SIG-M5 treated with dmso at 0.1 percent for 504 hours (cell line): ENCODE results near the gene SFTPD.

Experiments used
- DNase-seq: peaks from one replicate; lab custom pipeline; 2025; ENCODE audit not compliant: unreplicated experiment; lab: John Stamatoyannopoulos, UW

The SFTPD gene

GRCh38 chr10:79946271-79947082 lies 2.4 kb downstream of the SFTPD start:
- DNase-seq: no peak

GRCh38 chr10:79944428-79945395 lies 4.2 kb downstream of the SFTPD start:
- no peak for DNase-seq

GRCh38 chr10:79943871-79944270 lies 5.0 kb downstream of the SFTPD start:
- no peak for DNase-seq

DNA sequence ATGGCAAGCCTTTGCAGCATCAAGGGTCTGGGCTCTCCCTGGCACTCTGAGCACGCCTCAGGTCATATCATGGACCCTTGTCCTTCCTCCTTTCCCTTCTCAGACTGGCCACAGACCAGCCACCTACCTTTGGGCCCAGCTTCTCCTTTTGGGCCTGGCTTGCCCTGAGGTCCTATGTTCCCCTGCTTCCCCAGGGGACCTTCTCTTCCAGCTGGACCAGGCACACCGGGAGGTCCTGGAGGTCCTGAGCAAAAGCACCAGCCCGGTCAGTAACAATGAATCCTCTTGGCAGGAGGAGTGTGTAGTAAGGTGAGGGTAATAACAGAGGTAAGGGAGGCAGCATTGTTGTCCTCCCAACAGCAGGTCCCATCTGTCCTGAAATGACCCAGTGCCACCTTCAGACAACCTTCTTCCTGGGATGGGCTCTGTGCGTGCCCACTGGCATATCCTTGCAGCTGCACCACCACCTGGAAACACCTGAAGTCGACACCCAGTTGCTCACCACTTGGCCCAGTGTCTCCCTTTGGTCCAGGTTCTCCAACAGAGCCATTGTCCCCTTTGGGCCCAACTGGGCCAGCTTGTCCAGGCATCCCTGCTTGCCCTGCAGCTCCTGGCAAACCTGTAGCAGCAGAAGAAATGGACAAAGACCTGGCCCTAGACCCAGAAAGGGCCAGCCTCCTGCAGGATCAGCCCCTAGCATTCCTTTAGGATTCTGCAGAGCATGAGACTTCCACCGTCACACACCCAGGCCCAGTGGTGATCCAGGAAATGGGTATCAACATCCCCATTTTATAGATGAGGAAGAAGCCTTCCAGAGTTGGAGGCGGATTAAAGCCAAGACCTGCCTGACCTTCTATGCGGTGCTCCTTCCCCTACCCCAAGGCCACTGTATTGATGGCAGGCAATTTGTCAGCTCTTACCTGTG lies 6.4 kb downstream of the SFTPD start:
- no peak for DNase-seq

DNA sequence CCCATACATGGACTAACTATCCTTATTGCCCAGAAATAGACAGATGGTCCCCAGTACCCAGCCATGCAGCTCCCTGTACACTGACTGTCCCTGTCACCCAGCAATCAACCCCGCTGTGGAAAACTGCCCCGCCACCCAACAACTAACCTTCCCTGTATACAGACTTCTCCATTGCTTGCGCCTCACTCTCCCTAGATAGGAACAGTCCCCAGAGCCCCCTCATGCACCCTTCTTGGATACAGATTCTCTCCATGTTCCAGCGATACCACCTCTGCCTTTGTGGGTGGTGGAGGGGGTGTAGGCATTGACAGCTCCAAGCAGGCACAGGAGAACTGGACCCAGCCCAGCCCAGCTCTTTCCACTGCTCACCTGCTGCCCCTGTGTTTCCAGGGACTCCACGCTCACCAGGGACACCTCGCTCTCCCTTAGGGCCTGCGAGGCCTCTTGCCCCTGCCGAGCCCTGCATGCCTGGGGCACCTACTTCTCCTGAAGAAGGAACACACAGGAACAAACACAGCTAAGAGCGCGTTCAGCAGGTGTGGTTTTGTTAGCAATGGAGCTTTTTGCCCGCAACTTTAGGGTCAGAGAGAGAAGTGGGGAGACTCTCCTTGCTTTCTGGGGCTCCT lies 7.2 kb downstream of the SFTPD start:
- no peak for DNase-seq

DNA sequence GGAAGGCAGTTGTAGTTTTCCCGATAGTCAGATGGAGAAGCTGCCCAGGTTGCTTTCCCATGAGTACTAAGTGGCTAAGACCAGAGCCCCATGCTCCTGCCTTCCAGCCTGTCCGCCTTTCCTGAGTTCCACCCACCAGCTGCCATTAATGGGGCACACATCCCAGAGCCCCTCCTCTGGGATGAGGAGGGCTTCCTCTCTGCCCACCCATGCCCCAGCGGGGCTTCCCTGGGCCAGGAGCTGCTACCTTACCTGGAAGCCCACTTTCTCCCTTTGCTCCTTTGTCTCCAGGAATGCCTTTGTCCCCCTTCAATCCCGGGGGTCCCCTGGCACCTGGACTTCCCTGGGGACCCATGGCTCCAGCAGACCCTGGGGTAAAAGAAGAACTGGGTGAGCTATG lies 7.8 kb downstream of the SFTPD start:
- no peak for DNase-seq

- DNase-seq: no peak
These were observed 8.5 kb downstream of the SFTPD start for GRCh38 chr10:79940431-79940830.

DNA sequence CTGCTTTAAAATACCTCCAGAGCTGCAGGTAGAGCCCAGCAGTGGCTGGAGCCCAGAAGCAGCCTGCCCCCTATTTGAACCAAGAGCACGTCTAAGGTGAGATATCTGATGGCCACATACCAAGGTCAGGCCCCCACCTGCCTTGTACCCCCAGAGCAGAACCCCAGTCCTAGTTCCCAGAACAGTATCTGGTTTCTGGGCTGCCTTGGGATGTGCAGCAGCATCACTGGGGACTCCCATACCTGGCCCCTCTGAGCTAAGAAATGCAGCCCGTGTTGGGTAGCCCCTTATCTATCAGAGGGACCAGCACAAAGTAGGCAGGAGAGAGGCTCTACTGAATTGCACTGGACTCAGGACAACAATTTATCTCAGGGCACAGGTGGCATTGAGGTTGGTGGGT lies 8.9 kb downstream of the SFTPD start:
- DNase-seq: no peak

GRCh38 chr10:79938728-79939406 lies 10.0 kb downstream of the SFTPD start:
- DNase-seq: peak; percentile 86

DNA sequence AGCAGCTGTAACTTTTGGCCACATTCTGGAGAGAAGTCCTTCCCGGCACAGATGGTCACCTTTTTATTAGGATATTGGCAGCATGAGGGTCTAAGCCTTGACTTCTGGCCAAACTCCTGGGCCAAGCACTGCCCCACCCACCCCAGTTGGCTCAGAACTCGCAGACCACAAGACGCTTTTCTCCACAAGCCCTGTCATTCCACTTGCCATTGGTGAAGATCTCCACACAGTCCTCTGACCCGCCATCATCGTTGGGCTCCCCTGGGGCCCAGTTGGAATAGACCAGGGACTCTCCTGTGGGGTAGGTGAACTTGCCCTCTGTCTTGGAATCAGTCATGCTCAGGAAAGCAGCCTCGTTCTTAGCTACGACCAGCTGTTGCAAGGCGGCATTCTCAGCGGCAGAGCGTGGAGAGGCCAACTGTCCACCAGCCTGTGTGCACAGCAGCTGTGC lies 11.2 kb downstream of the SFTPD start:
- no peak for DNase-seq

DNA sequence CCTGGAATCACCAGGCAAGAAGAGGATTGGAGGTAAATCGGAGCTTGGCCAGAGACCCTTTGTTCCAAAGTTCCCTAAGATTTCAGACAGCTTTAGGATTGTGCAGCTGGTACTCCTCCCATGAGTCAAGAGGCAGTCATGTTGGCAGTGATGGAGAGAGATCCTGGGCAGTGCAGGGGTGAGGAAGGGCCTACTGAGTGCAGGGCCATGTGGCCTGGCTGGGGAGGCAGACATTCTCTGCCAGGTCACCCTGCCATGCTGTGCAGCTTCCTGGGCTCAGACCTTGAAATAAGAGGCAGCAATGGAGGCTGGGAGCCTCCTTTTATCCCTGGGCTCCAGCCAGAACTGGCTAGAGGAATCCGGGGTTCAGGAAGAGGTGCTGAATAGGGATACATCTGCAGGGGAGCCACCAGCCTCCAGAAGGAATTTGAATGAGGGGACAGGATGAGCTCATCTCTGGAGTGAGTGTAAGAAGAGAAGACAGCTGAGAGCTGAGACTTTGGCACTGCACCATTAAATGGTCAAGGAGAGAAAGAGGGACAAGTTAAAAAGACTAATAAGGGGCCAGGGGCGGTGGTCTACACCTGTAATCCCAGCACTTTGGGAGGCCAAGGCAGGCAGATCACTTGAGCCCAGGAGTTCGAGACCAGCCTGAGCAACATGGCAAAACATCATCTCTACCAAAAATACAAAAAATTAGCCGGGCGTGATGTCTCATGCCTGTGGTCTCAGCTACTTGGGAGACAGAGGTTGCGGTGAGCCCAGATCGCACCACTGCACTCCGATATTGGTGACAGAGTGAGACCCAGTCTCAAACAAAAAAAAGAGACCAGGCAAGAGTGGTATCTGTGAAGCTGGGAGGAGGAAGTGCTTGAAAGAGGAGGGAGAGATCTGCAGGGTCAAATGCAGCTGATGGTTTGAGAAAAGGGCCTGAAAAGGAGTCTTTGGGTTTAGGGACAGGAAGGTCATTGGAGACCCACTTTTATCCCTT lies 12.0 kb downstream of the SFTPD start:
- no peak for DNase-seq

- DNase-seq: no peak
These were observed 14.9 kb downstream of the SFTPD start for GRCh38 chr10:79933961-79934360.

DNA sequence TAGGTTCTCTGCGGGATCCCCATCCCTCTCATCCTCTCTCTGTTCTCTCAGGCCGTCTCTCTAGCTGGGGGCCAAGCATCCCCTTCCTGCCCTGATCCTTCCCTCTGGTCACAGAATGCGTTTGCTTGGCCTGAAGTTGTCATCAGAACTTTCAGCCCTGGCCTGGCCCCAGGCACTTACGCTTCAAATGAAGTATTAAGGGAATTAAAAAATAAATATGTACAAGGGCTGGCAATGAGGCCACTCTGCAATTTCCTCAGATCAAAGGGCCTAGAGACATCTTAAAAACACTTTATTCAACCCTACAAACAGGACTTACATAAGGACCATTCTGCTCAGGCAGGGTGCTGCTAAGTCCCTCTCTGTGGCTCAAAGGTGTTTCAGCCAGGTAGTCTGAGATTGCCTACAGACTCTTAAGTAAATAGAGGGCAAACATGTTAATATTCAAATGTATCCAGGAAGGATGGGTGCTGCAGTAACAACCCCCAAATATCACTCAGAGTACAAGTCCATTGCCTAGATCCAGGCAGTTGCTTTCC lies 16.0 kb downstream of the SFTPD start:
- DNase-seq: no peak

DNA sequence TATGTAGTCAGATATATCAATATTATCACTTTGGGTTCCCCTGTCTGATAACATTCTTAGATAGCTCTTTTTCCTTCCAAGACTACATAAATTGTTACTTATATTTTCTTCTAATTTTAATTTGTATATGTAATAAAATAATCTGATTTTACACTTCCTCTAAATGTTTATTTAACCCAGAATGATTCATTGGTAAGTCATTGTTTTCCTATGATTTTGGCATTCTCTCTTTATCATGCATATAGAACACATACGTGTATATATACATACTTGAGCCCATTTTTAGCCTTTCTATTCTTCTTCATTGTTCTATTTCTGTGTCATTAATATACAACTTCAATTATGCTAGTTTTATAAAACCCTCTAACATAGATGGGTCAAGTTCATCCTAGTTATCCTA lies 16.6 kb downstream of the SFTPD start:
- DNase-seq: no peak

DNA sequence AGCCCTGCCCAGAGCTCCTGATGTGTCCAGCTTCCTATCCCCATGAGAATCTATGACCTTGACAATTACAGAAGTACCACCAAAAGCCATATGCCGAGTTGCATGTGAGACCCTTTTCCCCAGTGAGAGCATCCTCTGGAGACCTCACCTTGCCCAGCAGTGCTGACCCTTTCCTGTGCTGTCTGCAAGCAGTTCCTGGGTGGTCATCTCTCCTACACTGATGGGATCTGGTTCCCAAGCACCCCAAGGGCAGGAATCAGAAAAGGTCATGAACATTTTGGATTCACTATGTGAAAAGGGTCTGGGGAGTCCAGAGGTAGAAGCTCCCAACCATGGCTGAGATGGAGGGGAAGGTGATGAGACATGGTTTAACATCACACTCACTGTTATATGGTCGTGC lies 18.2 kb downstream of the SFTPD start:
- no peak for DNase-seq

GRCh38 chr10:79930267-79930666 lies 18.6 kb downstream of the SFTPD start:
- DNase-seq: no peak

- peak; percentile 8 for DNase-seq
These were observed 19.4 kb downstream of the SFTPD start for GRCh38 chr10:79929409-79929904.

DNA sequence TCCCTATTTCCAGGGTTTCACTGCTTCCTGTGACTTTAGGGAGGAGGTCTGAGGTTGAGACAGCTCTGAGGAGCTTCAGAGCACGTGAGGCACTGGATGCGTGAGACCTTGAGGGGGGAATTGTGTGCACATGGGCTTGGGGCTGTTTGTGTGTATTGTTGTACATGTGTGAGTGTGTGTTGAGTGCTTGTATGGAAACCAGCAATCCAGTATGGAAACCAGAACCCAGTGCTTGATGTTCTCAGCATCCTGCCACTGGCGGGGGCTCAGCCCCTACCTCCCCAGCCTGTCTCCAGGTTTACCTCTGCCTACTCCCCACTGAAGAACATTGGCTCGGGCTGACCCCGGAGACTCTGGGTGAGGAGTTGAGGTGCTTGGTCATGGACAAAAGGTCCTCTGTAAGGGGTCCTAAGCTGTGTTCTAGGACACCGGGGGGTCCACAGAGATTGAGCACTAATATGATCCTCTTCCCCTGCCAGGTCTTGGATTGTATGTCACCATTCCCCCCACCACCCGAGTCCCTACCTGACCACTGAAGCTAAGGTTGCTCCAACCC lies 20.8 kb downstream of the SFTPD start:
- DNase-seq: no peak
